ENCODE measurements around the gene CDH4. TPM values are rescaled to one million over a fixed set of nuclear protein-coding genes. Genes with fewer than 3 reads are reported as not detected.

Gene CDH4
- total and polyA plus RNA-seq, 2 of the 8 experiments (the other 6 are each of a cell fraction or from before 2014, with no cell fraction given) = 4.3 to 7.9 TPM

GRCh38 chr20:61798632-61799031 lies 546.6 kb downstream of the CDH4 start:
- Histone ChIP-seq H3K23ac (ENCODE audit: insufficient read length) (no peak overlapping the region), H3K9ac (replicated peaks in 1 of 4; ENCODE audit: extremely low read depth in 1 of 4, low read depth in 3 of 4, low read length in 3 of 4) (no peak overlapping the region), H3K23me2 (ENCODE audit: low read depth, low read length) (peaks cover 3% of the 10 kb centered on the region; the same call in 1 of the 2 replicates), H3K79me1 (ENCODE audit: low read depth, low read length) (no peaks in the 10 kb centered on the region), H4K5ac (ENCODE audit: insufficient read length, low read depth, low read length) (no peak overlapping the region), H3K4ac (replicated peaks; ENCODE audit: insufficient read length, low read depth, low read length) (no peak overlapping the region), H2AFZ (ENCODE audit: low read length) (no peak overlapping the region), H2BK20ac (ENCODE audit: low read length) (no peak overlapping the region), H2BK12ac (ENCODE audit: low read depth, low read length) (no peak overlapping the region), H3K79me2 (ENCODE audit: control insufficient read depth in 1 of 2, insufficient read depth in 2 of 2, low read length in 2 of 2) (no peaks in the 10 kb centered on the region), H2BK5ac (ENCODE audit: low read depth, low read length) (no peak overlapping the region), H3K14ac (ENCODE audit: insufficient read length) (no peak overlapping the region), H3K18ac (ENCODE audit: extremely low read depth, low read length) (no peak overlapping the region), H3K56ac (replicated peaks; ENCODE audit: insufficient read length, low read depth, low read length) (no peak overlapping the region), H4K91ac (replicated peaks; ENCODE audit: insufficient read length, low read length) (no peak overlapping the region), H3K27me3 (replicated peaks in 1 of 4; ENCODE audit: control insufficient read depth in 3 of 4, extremely low read depth in 1 of 4, insufficient read depth in 3 of 4, low read length in 3 of 4) (no peaks in the 10 kb centered on the region), H2BK120ac (replicated peaks; ENCODE audit: low read depth, low read length) (no peak overlapping the region), H2BK15ac (ENCODE audit: low read length) (no peak overlapping the region), H3K27ac (ENCODE audit: low read depth, low read length) (no peak overlapping the region), H3K4me1 (replicated peaks in 1 of 4; ENCODE audit: control insufficient read depth in 3 of 4, insufficient read depth in 4 of 4, low read length in 3 of 4) (peaks cover 0 to 3% (median 0%) of the 10 kb centered on the region in 4 experiments; a peak in 2 of 7 replicates), H3K4me3 (ENCODE audit: extremely low read depth in 1 of 4, insufficient read depth in 2 of 4, low read depth in 3 of 4, low read length in 4 of 4) (no peak overlapping the region), H4K20me1 (replicated peaks in 1 of 2; ENCODE audit: control insufficient read depth in 1 of 2, insufficient read depth in 2 of 2, low read length in 2 of 2) (peaks cover 0 to 4% of the 10 kb centered on the region in 2 experiments), H3K36me3 (ENCODE audit: control insufficient read depth in 2 of 4, insufficient read depth in 4 of 4, low read length in 3 of 4) (no peaks in the 10 kb centered on the region), H2AK5ac (ENCODE audit: low read depth, low read length) (no peak overlapping the region), H3K4me2 (ENCODE audit: insufficient read depth in 1 of 2, low read depth in 2 of 2, low read length in 2 of 2) (no peak overlapping the region), H3K9me3 (ENCODE audit: insufficient read depth in 2 of 2, low read depth in 1 of 2, low read length in 1 of 2) (no peaks in the 10 kb centered on the region), H4K8ac (ENCODE audit: extremely low read depth, insufficient read depth, low read length) (peak overlapping the region; percentile 63; the same call in 1 of the 2 replicates)
- FAIRE-seq (no peak), DNase-seq (ENCODE audit: low read depth in 1 of 2, low spot score in 2 of 2) (no peak)
- TF ChIP-seq BRCA1 (IDR thresholded peaks at IDR 0.05; ENCODE audit: low read depth, low read length) (no peak), SUZ12 (IDR thresholded peaks at IDR 0.05; ENCODE audit: low read length) (no peak), TAF7 (optimal IDR thresholded peaks at IDR 0.05; ENCODE audit: borderline replicate concordance, low read depth, low read length) (no peak), CBX5 (IDR thresholded peaks at IDR 0.05; ENCODE audit: low read depth, low read length) (no peak), NANOG (IDR thresholded peaks at IDR 0.05; ENCODE audit: insufficient read depth, low read depth, low read length, poor library complexity, severe bottlenecking) (no peak)
- ChIA-PET POLR2A (ENCODE audit: partially characterized antibody) (interaction anchor here (1.2 kb wide), 1 partner anchor 9 kb away, joined by 3 read pairs; no protein-coding TSS in a partner anchor), CTCF (ENCODE audit: partially characterized antibody) (interaction anchor here (1.1 to 3.4 kb wide), 5 partner anchors 13 to 98 kb away, joined by 3 to 12 read pairs (median 4); no protein-coding TSS in a partner anchor)
- 98% methylated on average over 15 of the region's 16 CpGs; no CpG with 5 or more reads in 1 of the 2 experiments for WGBS, 2 experiments (ENCODE audit: extremely low coverage in 1 of 2, insufficient coverage in 1 of 2, insufficient read length in 1 of 2, insufficient replicate concordance in 2 of 2, low coverage in 1 of 2, low lambda C conversion rate in 2 of 2, missing lambda C conversion rate in 1 of 2)

All from H1 (cell line).